Measurements from ENCODE around the gene TMEM54. TPM values are rescaled to one million over a fixed set of nuclear protein-coding genes. Genes with fewer than 3 reads are reported as not detected.

TMEM54 gene
- total RNA-seq, 4 donors from 2014 or later = 330 to 1,204 (median 846) TPM

DNA sequence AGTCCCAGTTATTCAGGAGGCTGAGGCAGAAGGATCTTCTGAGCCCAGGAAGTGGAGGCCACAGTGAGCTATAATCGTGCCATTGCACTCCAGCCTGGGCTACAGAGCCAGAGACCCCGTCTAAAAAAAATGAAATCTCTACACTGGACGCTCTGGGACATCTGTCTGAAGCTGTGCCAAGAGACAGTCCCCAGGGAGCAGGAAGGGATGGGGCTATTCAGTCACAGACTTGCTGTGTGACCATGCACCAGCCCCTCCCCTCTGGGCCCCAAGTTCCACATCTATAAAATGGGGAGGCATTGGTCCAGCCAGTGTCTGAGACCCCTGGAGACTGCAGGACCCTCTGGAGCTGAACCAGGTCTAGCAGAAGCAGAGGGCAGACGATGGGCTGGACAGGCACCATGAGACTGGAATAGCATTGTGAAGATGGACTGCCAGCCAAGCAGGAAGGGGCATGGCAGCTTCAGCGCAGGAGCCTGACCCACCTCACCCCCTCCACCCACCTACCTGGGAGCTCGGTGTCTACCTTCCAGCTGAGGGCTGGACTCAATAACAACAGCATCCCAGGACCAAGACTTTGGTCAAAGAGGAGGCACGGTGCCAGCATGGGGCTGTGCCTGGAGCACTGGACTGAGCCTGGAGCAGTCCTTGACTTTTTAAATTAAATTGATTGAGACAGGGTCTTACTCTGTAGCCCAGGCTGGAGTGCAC, 1.4 kb downstream of the TMEM54 start:
- in situ Hi-C loops (cut with MboI; ENCODE audit: low pct_ligation_motif_present in 1 of 4, low pct_unique_long_range_greater_than_20kb in 1 of 4, low sequenced_read_pairs in 3 of 4) = no loop called here
- no peaks in the 10 kb centered on the region for H3K36me3 ChIP-seq
- peak overlapping the region; percentile 81 to 89 (median 84) for H3K4me3 ChIP-seq
- H3K4me1 ChIP-seq = peaks cover 0 to 25% (median 15%) of the 10 kb centered on the region in 4 donors
- TF ChIP-seq POLR2A (IDR thresholded peaks at IDR 0.05) (no peak), EP300 (IDR thresholded peaks at IDR 0.05; ENCODE audit: low read depth) (no peak), POLR2AphosphoS5 (IDR thresholded peaks at IDR 0.05) (no peak)
- TF ChIP-seq, protein P1, sequence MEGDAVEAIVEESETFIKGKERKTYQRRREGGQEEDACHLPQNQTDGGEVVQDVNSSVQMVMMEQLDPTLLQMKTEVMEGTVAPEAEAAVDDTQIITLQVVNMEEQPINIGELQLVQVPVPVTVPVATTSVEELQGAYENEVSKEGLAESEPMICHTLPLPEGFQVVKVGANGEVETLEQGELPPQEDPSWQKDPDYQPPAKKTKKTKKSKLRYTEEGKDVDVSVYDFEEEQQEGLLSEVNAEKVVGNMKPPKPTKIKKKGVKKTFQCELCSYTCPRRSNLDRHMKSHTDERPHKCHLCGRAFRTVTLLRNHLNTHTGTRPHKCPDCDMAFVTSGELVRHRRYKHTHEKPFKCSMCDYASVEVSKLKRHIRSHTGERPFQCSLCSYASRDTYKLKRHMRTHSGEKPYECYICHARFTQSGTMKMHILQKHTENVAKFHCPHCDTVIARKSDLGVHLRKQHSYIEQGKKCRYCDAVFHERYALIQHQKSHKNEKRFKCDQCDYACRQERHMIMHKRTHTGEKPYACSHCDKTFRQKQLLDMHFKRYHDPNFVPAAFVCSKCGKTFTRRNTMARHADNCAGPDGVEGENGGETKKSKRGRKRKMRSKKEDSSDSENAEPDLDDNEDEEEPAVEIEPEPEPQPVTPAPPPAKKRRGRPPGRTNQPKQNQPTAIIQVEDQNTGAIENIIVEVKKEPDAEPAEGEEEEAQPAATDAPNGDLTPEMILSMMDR (IDR thresholded peaks at IDR 0.05) = no peak
- peak; percentile 40 for DNase-seq
- no peaks in the 10 kb centered on the region for H3K9me3 ChIP-seq
- peak overlapping the region; percentile 80 to 95 (median 90) for H3K27ac ChIP-seq
- 57% methylated on average over 7 of the region's 7 CpGs; no CpG with 5 or more reads in 1 of the 2 donors for WGBS, 2 donors (ENCODE audit: low coverage in 1 of 2)
- intact Hi-C loops (cut with DNase I; ENCODE audit: low total_unique reads) = no loop called here
- peaks cover 5% of the 10 kb centered on the region for H3K27me3 ChIP-seq

DNA sequence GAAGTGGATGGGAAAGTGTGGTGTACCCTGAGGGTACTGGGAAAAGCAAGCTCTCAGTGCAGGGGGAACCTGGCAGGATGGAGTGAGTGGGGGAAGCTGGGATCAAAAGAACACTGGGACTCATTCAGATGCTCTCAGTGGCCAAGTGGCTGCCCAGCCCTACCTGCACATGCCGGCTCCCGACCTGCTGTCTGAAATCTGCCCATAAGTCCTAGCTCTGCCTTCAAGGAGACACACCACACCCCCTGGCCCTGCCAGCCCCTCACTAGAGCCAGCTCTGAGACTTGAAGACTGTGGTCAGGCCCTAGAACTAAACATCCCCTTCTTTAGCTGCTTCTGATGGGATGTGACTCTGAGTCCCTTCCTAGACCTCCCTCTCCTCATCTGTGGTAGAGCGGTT, 2.2 kb downstream of the TMEM54 start:
- Histone ChIP-seq H3K27ac (peak overlapping the region in 1 of 4 donors; percentile 92), H3K27me3 (peaks cover 7% of the 10 kb centered on the region), H3K4me3 (no peak overlapping the region), H3K4me1 (peaks cover under 1 to 23% (median 14%) of the 10 kb centered on the region in 4 donors), H3K9me3 (no peaks in the 10 kb centered on the region), H3K36me3 (no peaks in the 10 kb centered on the region)
- intact Hi-C loops (cut with DNase I; ENCODE audit: low total_unique reads) = no loop called here
- no peak for DNase-seq
- 71 to 90% methylated on average over 1 to 3 of the region's 3 CpGs for WGBS, 2 donors (ENCODE audit: low coverage in 1 of 2)
- in situ Hi-C loops (cut with MboI; ENCODE audit: low pct_ligation_motif_present in 1 of 4, low pct_unique_long_range_greater_than_20kb in 1 of 4, low sequenced_read_pairs in 3 of 4) = no loop called here
- TF ChIP-seq EP300 (IDR thresholded peaks at IDR 0.05; ENCODE audit: low read depth) = no peak
- no peak for TF ChIP-seq POLR2A (IDR thresholded peaks at IDR 0.05)
- TF ChIP-seq, protein P1 (IDR thresholded peaks at IDR 0.05) = no peak
- TF ChIP-seq POLR2AphosphoS5 (IDR thresholded peaks at IDR 0.05) = no peak

DNA sequence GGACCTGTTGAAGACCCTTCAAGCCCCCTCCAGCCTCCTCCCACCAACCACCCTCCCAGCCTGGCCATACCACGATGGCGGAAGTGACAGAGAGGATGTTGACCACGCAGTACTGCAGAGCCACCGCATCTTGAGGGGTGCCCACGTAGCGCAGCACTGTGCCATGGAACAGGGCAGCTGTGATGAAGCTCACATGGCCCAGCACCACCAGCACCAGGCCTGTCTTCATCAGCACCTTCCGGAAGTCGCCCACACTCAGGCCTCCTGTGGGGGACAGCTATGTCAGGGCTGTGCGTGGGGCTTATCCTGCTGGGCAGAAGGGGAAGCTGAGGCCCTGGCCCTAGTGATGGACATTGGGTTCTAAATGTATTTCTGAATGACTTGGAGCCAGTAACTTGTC, 3.1 kb downstream of the TMEM54 start:
- DNase-seq = no peak
- in situ Hi-C loops (cut with MboI; ENCODE audit: low pct_ligation_motif_present in 1 of 4, low pct_unique_long_range_greater_than_20kb in 1 of 4, low sequenced_read_pairs in 3 of 4) = no loop called here
- intact Hi-C loops (cut with DNase I; ENCODE audit: low total_unique reads) = no loop called here
- Histone ChIP-seq H3K4me3 (no peak overlapping the region), H3K27me3 (peaks cover 16% of the 10 kb centered on the region), H3K4me1 (peaks cover 5 to 31% (median 23%) of the 10 kb centered on the region in 4 donors), H3K9me3 (no peaks in the 10 kb centered on the region), H3K27ac (no peak overlapping the region), H3K36me3 (no peaks in the 10 kb centered on the region)
- TF ChIP-seq, protein P1 (IDR thresholded peaks at IDR 0.05) = no peak
- TF ChIP-seq EP300 (IDR thresholded peaks at IDR 0.05; ENCODE audit: low read depth) (no peak), POLR2AphosphoS5 (IDR thresholded peaks at IDR 0.05) (no peak), POLR2A (IDR thresholded peaks at IDR 0.05) (no peak)
- 100% methylated on average over 5 of the region's 9 CpGs; no CpG with 5 or more reads in 1 of the 2 donors for WGBS, 2 donors (ENCODE audit: low coverage in 1 of 2)

DNA sequence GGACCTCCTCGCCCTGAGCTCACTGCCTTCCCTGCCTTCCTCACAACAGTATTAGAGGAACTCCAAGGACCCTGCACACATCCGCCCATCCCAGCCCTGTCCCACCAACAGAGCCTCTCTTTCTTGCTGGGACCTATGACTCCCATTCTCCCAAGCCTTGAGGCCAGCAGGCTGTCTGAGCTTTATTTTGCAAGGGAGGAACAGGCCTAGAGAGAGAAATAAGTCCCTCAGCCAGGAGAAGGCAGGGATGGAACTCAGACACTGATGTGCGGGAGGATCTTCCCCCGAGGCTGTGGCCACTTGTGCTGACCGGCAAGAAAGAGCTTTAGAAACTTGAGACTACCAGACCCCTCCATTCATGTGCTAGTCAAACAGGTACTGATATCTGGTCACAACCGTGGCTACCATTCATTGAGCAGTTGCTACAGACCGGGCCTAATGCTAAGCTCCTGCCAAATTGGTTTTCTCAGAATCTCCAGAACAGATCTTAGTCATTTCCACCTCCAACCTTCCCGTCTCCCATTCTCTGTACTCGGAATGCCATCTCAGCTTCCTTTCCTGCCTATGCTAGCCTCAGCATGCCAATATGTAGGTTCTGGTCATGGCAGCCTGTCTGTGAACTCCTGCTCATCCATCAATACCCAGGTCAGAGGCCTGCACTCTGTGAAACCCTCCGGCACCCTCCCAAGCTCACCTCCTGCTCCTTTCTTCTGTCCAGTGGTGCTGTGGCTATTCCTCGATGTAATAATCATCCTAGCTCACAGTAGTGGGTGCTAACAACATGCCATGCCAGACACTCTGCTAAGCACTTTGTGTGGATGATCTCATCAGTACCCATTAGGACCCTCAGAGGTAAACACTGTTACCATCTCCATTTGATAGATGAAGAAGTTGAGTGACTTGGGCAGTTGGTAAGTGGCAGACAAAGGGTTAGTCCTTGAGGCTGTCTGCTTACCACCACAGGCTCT, 3.8 kb downstream of the TMEM54 start:
- Histone ChIP-seq H3K36me3 (no peaks in the 10 kb centered on the region), H3K27ac (no peak overlapping the region), H3K9me3 (no peaks in the 10 kb centered on the region), H3K4me3 (no peak overlapping the region), H3K4me1 (peaks cover 5 to 37% (median 27%) of the 10 kb centered on the region in 4 donors), H3K27me3 (peaks cover 23% of the 10 kb centered on the region)
- in situ Hi-C loops (cut with MboI; ENCODE audit: low pct_ligation_motif_present in 1 of 4, low pct_unique_long_range_greater_than_20kb in 1 of 4, low sequenced_read_pairs in 3 of 4) (no loop called here), intact Hi-C loops (cut with DNase I; ENCODE audit: low total_unique reads) (no loop called here)
- TF ChIP-seq EP300 (IDR thresholded peaks at IDR 0.05; ENCODE audit: low read depth) (no peak), POLR2A (IDR thresholded peaks at IDR 0.05) (no peak), POLR2AphosphoS5 (IDR thresholded peaks at IDR 0.05) (no peak)
- TF ChIP-seq, protein P1 (IDR thresholded peaks at IDR 0.05) = no peak
- DNase-seq = no peak
- 78 to 89% methylated on average over 5 to 11 of the region's 11 CpGs for WGBS, 2 donors (ENCODE audit: low coverage in 1 of 2)

Measured in transverse colon (tissue), 4 donors.